IPS-18a (cell line): ENCODE measurements around the gene RAG2.

Experiments used
- H3K27ac ChIP-seq: one replicate; pipeline ENCODE4 v1.5.1; 2013; ENCODE audit warnings: low read length
- H3K27me3 ChIP-seq: one replicate; pipeline ENCODE4 v1.6.1; 2013; ENCODE audit warnings: mild to moderate bottlenecking, low read length; ENCODE audit not compliant: control insufficient read depth, insufficient read depth
- H3K36me3 ChIP-seq: one replicate; pipeline ENCODE4 v1.6.1; 2013; ENCODE audit warnings: low read depth, low read length; ENCODE audit not compliant: control insufficient read depth
- H3K4me1 ChIP-seq: one replicate; pipeline ENCODE4 v1.6.1; 2013; ENCODE audit warnings: low read depth, low read length; ENCODE audit not compliant: control insufficient read depth
- H3K4me3 ChIP-seq: one replicate; pipeline ENCODE4 v1.5.1; 2013; ENCODE audit warnings: low read length
- H3K9ac ChIP-seq: one replicate; pipeline ENCODE4 v1.6.1; 2013; ENCODE audit warnings: mild to moderate bottlenecking, low read length, moderate library complexity
- H3K9me3 ChIP-seq: one replicate; pipeline ENCODE4 v1.6.1; 2013; ENCODE audit warnings: low read depth, low read length; ENCODE audit not compliant: control insufficient read depth

RAG2 gene

DNA sequence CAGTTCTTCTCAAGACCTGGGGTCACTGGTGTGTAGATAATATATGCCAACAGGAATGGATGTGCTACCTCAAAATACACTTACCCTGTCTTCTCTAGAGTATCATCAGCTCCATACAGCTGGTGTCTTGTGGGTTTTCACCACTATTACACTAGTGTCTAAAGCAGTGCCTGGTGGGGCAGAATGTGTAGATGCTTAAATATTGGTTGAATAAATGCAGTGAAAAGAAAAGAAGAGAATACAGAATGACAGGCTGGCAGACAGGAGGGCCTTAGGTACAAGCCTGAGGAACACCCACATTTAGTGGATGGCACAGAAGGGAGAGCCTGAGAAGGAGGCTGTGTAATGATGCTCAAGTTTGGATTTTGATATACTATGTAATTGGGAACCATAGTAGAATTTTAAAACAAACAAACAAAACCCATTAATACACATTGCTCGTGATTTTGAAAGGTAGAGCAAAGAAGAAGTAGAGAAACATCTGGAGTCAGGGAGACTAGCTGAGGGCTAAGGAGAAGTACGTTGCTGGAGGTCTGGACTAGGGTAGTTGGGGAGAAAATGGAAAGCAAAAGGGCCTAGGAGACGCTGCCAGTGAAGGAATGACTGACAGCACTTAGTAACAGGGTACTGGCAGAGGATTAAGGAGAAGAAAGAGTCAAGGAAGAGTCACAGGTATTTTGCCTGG lies 20.5 kb upstream of the RAG2 start:
- no peak overlapping the region for H3K27ac ChIP-seq
- H3K4me3 ChIP-seq = no peak overlapping the region
- H3K9me3 ChIP-seq = no peaks in the 10 kb centered on the region
- H3K9ac ChIP-seq = no peak overlapping the region
- no peaks in the 10 kb centered on the region for H3K4me1 ChIP-seq
- H3K27me3 ChIP-seq = no peaks in the 10 kb centered on the region
- no peaks in the 10 kb centered on the region for H3K36me3 ChIP-seq

DNA sequence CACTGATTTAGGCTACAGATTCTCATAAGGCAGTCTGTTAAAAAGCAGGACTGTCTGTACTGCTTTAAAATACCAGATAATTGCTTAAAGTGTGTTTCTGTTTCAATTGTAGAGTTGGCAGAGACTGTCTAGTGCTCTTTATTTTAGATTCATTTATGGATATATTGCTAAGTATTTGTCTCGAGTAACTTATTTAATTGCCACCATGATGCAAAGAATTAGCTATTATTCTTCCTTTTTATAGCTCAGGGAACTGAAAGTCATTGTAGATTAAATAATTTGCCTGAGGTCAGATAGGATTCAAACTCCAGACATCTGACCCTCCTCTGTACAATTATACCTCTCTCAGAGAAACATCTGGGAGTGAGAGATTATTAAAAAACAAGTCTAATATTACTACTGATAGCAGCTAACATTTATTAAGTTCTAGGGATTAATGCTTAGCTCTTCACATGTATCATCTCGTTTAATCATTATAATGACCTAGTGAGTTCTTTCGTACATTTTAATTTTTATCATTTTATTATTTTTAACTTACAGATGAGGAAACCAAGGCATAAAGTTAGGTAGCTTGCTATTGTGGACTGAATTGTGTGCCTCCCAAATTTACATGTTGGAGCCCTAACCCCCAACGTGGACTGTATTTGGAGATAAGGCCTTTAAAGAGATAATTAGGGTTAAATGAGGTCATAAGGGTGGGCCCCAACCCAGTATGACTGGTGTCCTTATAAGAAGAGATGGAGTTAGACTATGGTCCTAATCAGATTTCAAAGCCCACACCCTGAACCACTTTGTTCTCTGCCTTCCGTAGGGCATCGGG lies 19.7 kb upstream of the RAG2 start:
- no peak overlapping the region for H3K9ac ChIP-seq
- H3K27ac ChIP-seq = no peak overlapping the region
- H3K36me3 ChIP-seq = no peaks in the 10 kb centered on the region
- H3K9me3 ChIP-seq = no peaks in the 10 kb centered on the region
- no peaks in the 10 kb centered on the region for H3K4me1 ChIP-seq
- H3K27me3 ChIP-seq = no peaks in the 10 kb centered on the region
- no peak overlapping the region for H3K4me3 ChIP-seq

DNA sequence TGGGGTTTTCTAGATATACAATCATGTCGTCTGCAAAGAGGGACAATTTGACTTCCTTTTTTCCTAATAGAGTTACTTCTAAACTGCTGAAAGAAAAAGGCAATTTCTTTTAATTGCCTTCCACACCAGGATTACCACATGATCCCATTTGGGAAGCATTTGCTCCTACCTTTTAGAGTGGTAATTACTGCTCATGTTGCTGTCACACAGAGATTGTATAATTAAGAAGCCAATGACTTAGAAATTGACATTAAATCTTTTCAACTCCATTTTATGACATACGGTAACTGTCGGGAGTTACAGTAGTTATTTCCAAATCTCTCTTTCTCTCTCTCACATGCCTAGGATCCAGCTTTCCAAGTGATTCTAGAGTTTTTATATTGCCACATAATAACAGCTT lies 17.8 kb upstream of the RAG2 start:
- Histone ChIP-seq H3K36me3 (no peaks in the 10 kb centered on the region), H3K27ac (no peak overlapping the region), H3K9ac (no peak overlapping the region), H3K9me3 (no peaks in the 10 kb centered on the region), H3K4me3 (no peak overlapping the region), H3K4me1 (no peaks in the 10 kb centered on the region), H3K27me3 (no peaks in the 10 kb centered on the region)

DNA sequence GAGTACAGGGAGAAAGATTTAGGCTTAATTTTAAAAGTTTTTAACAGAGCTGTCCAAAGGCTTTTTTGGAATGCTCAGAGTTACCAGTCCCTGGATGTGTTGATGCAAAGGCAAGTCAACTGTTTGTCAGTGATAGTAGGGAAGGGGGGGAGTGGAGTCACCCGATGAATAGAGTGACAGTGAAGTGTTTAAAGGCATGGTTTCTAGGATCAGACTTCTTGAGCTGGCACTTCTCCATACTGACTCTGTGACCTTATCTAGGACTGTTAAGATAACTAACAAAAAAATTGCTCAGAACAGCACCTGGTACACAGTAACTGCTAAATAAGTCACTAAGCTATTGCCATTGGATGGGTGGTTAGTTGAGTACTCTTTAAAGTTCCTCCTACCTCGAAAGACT lies 11.3 kb upstream of the RAG2 start:
- Histone ChIP-seq H3K9ac (no peak overlapping the region), H3K36me3 (no peaks in the 10 kb centered on the region), H3K4me3 (no peak overlapping the region), H3K27me3 (no peaks in the 10 kb centered on the region), H3K4me1 (no peaks in the 10 kb centered on the region), H3K9me3 (no peaks in the 10 kb centered on the region), H3K27ac (no peak overlapping the region)

DNA sequence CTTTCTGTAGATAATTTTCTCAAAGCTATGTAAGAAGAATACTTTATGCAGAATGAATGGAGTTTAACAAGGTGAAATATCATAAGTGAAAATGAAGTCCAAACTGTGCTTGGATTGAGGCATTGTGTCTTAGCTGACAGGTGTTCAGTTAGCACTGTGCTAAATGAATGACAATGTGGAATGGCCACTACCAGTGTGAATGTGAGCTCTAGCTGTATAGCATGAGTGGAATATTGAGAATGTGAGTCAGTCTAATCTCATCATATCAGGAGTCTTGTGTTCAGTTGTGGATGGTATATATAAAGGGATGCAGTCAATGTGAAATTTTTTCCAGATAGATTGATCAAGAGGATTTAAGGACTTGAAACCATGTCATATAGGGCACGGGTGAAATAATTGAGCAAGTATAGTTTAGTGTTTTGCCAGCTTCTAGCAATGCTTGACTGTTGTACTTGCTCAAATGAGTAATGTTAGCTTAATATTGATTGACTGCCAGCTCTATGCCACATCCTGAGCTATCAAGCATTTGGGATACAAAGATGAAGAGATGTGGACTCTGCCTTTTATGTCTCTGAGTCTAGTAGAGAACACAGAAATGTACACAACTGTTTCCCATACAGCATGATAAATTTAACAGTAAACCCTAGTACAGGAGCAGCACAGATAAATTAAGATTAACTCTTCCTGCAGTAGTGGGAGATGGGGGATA lies 10.6 kb upstream of the RAG2 start:
- H3K9me3 ChIP-seq = no peaks in the 10 kb centered on the region
- no peak overlapping the region for H3K4me3 ChIP-seq
- no peaks in the 10 kb centered on the region for H3K27me3 ChIP-seq
- no peak overlapping the region for H3K9ac ChIP-seq
- no peaks in the 10 kb centered on the region for H3K36me3 ChIP-seq
- no peaks in the 10 kb centered on the region for H3K4me1 ChIP-seq
- no peak overlapping the region for H3K27ac ChIP-seq

DNA sequence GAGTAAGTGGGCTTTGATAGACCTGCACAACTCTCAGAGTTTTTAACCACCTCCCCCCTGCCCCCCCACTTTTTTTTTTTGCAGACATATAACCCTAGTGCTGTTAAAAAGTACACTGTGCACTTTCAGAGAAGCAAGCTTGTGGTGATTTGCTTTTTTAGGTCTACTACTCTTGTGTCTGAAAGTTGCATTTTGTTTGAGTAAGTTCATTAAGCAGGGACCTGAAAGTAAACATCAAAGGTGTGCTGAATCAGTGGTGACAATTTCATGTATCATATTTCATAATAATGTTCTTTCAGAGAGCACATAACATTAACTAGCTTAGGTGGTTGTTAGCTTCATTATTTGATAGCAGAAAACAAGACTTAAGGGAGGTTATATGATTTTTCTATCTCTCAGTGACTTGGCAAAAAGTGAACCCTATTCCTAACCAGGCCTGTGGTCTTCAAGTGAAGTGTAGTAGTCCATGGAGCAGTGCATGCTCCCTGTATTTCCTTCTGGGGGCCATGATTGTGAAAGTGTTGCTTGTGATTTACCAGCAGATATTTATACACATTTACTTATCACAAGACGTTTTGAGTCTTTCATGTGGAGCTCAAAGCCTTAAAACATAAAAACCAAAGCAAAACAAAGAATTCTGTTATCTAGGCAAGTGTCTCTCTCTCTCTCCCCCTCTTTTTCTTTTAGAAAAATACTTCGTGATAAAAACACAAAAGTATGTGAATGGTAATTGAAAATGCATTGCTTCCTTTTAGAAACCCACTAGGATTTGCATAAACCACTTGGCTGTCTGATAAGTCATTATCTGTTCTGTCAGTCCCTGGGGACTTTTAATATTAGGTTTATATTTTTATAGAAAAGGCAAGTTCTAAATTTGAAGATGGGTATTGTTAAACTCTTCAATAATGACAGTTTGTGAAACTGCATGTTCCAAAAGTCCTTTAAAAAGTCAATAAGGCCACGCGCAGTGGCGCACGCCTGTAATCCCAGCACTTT lies 7.5 kb upstream of the RAG2 start:
- Histone ChIP-seq H3K36me3 (no peaks in the 10 kb centered on the region), H3K4me3 (no peak overlapping the region), H3K9ac (no peak overlapping the region), H3K27me3 (no peaks in the 10 kb centered on the region), H3K4me1 (no peaks in the 10 kb centered on the region), H3K27ac (no peak overlapping the region), H3K9me3 (no peaks in the 10 kb centered on the region)

DNA sequence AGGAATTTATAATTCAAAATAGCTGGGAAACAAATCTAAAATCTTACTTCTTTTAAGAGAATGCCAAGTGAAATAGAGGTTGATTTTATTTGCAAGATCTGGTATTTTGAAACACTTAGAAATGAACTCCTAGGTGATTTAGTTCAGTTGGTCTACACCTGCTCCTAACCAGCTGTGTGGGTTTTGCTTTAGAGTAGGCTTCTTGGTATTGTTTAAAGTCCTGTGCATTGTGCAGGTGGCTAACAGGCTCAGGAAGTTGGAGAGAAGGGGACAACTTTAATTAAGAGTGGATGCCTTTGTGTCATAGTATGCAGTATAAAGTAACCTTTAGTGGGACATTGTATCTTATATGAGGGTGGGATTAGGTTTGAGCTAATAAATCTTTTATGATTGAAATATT lies 4.1 kb upstream of the RAG2 start:
- Histone ChIP-seq H3K27me3 (no peaks in the 10 kb centered on the region), H3K4me3 (no peak overlapping the region), H3K27ac (no peak overlapping the region), H3K9ac (no peak overlapping the region), H3K36me3 (no peaks in the 10 kb centered on the region), H3K9me3 (no peaks in the 10 kb centered on the region), H3K4me1 (no peaks in the 10 kb centered on the region)

DNA sequence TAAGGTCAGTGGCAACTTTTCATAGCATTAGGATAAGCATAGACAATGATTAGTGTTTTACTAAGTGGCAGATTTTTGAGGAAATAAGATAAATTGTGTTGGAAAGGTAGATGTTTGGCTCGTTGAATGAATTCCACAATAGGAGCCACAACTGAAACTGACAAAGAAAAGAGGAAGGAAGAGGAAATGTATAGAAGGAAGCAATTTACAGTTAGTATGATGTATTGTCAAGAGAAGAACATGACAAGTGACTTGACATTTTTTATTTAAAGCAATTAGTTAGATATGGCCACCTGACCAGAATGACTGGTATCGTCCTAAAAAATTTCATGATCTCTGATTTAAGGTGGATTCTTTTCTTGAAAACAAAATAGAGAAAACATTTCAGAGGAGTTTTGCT lies 3.1 kb upstream of the RAG2 start:
- no peak overlapping the region for H3K27ac ChIP-seq
- no peak overlapping the region for H3K9ac ChIP-seq
- no peak overlapping the region for H3K4me3 ChIP-seq
- H3K27me3 ChIP-seq = no peaks in the 10 kb centered on the region
- H3K4me1 ChIP-seq = no peaks in the 10 kb centered on the region
- H3K9me3 ChIP-seq = no peaks in the 10 kb centered on the region
- H3K36me3 ChIP-seq = no peaks in the 10 kb centered on the region

DNA sequence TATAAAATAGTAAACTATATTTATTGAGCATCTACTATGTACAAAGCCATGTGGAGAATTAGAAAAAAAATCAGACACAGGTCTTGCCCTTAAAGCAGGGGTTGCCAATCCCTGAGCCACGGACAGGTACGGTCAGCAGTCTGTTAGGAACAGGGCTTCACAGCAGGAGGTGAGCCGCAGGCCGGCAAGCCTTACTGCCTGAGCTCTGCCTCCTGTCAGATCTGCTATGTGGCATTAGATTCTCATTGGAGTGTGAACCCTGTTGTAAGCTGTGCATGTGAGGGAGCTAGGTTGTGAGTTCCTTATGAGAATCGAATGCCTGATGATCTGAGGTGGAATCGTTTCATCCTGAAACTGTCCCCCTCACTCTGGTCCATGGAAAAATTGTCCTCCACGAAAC lies 2.1 kb upstream of the RAG2 start:
- no peak overlapping the region for H3K9ac ChIP-seq
- peaks cover 1% of the 10 kb centered on the region for H3K4me1 ChIP-seq
- no peaks in the 10 kb centered on the region for H3K9me3 ChIP-seq
- no peaks in the 10 kb centered on the region for H3K36me3 ChIP-seq
- no peak overlapping the region for H3K4me3 ChIP-seq
- H3K27me3 ChIP-seq = no peaks in the 10 kb centered on the region
- H3K27ac ChIP-seq = no peak overlapping the region

DNA sequence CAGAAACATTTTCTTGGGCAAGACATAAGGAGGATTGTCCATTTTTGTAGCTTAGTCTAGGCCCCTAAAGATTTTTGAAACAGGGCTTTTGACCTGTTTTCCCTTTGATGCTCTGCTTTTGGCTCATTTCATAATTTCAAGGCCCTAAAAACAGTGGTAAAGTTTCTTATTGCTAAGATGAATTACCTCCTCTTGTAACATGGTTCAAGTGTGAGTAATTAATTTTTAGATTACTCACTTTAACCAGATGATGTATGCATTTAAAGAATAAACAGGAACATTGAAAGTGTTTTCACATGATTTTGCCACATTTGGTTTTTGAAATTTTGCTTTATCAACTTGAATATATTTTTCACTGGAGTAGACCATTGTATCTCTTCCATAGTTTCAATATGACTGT lies 1.2 kb downstream of the RAG2 start:
- Histone ChIP-seq H3K27me3 (no peaks in the 10 kb centered on the region), H3K27ac (no peak overlapping the region)

More for the DNA sequence above, 1.2 kb downstream of the RAG2 start:
- Histone ChIP-seq H3K4me1 (peaks cover 5% of the 10 kb centered on the region), H3K36me3 (no peaks in the 10 kb centered on the region), H3K4me3 (no peak overlapping the region), H3K9ac (no peak overlapping the region), H3K9me3 (no peaks in the 10 kb centered on the region)
